GM18502 (cell line): ENCODE data around the gene HIP1R.
"Not testable (repeated sequence)": the region's sequence is repeated elsewhere in the genome, so short reads cannot be mapped to it uniquely, and the experiment has no call there.

Source experiments
- ATAC-seq: cut with Tn5 transposase; IDR thresholded peaks from one replicate; pipeline ENCODE4 v1.9.1; 2021; ENCODE audit warnings: mild to moderate bottlenecking; ENCODE audit not compliant: unreplicated experiment, poor library complexity

HIP1R gene, protein sequence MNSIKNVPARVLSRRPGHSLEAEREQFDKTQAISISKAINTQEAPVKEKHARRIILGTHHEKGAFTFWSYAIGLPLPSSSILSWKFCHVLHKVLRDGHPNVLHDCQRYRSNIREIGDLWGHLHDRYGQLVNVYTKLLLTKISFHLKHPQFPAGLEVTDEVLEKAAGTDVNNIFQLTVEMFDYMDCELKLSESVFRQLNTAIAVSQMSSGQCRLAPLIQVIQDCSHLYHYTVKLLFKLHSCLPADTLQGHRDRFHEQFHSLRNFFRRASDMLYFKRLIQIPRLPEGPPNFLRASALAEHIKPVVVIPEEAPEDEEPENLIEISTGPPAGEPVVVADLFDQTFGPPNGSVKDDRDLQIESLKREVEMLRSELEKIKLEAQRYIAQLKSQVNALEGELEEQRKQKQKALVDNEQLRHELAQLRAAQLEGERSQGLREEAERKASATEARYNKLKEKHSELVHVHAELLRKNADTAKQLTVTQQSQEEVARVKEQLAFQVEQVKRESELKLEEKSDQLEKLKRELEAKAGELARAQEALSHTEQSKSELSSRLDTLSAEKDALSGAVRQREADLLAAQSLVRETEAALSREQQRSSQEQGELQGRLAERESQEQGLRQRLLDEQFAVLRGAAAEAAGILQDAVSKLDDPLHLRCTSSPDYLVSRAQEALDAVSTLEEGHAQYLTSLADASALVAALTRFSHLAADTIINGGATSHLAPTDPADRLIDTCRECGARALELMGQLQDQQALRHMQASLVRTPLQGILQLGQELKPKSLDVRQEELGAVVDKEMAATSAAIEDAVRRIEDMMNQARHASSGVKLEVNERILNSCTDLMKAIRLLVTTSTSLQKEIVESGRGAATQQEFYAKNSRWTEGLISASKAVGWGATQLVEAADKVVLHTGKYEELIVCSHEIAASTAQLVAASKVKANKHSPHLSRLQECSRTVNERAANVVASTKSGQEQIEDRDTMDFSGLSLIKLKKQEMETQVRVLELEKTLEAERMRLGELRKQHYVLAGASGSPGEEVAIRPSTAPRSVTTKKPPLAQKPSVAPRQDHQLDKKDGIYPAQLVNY

DNA sequence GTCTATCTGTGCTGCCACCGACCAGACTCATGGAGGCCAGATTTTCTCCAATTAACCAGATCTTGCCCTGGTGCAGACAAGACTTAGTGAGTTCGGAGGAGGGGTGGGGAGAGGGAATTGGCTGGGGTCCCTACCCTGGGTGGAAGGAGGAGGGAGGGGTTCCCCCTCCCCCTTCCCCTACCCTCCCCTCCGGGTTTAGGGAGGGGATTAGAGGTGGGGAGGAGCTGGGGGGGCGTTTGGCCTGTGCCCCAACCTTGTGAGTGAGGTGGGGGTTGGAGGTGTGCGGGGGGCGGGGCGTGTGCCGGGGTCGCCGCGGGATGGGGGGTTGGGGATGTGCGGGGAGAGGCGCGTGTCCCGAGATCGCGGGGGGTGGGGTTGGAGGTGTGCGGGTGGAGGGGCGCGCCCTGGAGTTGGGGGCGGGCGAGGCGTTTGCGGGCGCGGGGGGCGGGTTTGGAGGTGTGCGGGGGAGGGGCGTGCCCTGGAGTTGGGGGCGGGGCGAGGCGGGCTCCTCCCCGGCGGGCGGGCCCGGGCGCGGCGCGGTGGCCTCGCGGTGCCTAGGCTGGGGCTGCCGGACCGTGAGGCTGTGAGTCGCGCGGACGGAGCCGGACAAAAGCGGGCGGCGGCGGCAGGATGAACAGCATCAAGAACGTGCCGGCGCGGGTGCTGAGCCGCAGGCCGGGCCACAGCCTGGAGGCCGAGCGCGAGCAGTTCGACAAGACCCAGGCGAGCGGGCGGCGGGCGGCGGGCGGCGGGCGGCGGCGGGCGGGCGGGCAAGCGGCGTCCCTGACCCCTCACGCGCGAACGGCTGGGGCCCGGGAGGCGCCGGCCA lies at the start of gene HIP1R:
TSS of gene HIP1R (plus strand) at position 537 of the 829 bp plus-strand sequence. CDS start at position 631, 94 bp downstream.
- ATAC-seq: peak; percentile 42

DNA sequence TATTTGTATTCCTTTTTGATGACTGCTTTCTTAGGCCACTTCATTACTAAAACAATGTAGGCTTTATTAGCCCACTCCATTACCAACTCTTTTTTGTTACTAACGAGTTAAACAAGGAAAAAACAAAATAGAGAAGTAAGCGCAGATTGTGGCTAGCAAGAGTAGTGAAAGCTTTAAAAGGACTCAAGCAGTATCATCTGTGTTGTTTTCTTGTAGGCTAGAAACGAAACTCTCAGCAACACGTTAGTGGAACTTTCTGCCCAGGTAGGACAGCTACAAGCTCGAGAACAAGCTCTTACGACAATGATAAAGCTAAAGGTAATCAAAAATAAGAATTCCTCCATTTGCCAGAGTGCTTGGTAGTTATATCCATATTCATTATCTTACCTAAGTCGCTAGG lies 49.8 kb upstream of the HIP1R start:
- ATAC-seq: no peak

DNA sequence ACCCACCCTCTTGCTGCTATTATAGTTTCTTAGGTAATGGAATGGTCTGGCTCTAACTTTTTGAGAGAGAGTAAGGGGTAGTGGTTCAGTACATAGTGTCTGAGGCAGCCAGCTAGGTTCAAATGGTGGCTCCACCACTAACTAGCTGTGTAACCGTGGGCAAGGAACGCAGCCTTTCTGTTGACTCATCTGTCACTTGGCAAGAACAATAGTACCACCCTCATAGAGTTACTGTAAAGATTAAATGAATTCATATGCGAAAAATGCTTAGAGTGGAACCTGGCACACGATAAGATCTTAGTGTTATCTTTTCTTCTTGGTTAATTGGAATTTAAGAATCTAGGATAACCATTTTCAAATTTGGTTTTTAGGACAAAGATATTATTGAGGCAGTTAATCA lies 46.9 kb upstream of the HIP1R start:
- no peak for ATAC-seq

DNA sequence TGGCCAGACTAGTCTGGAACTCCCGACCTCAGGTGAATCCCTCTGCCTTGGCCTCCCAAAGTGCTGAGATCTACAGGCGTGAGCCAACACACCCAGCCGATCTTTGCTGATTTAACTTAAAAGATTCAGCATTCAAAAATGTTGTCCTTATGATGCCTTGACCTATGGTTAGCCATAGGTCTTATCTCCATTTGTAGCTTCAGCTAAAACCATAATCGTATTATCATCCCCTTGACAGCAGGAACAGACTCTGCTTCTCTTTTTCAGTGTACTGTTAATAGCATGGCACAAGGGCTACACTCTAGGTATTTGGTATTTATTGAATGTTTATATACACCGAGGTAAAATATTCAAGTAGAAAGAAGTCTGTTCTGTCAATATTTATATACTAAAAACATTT lies 45.6 kb upstream of the HIP1R start:
- no peak for ATAC-seq

DNA sequence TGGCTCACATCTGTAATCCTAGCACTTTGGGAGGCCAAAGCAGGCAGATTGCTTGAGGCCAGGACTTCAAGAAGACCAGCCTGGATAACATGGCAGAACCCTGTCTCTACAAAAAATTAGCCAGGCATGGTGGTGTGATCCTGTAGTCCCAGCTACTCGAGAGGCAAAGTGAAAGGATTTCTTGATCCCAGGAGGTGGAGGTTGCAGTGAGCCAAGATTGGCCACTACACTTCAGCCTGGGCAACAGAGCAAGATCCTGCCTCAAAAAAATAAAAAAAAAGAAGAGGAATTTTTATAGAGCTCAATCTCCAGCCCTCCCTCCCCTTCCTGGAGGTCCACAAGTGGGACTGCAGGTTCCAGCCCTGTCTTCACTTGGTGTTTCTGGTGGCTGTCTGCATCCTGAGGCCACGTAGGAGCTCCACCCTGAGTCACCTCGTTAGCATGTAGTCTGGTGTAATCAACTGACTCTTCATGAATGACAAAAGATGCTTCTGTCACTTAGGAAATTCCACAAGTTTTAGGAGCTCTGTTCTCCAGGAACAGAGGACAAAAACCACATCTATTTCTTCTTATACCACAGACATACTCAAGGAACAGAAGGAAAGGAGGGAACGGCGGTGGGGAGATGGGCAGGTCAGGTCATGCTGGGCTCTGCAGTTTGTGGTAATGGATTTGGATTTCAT lies 44.7 kb upstream of the HIP1R start:
- no peak for ATAC-seq

DNA sequence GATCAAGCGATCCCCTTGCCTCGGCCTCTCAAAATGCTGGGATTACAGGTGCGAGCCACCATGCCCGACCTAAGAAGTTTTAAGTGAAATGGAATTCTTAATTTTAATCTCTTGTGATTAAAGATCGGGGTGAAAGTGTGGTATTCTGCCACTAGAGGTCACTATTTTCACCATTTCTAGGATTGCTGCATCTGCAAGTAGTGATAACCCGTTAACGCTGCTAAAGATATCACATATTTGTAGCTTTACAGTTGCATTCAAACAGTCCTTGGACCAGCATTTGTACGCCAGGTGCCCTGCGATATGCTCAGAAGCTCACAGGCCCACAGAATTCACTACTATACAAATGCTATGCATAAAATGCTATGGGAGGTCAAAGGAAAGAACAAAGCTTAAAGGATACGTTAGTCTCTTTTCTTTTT lies 41.6 kb upstream of the HIP1R start:
- no peak for ATAC-seq

DNA sequence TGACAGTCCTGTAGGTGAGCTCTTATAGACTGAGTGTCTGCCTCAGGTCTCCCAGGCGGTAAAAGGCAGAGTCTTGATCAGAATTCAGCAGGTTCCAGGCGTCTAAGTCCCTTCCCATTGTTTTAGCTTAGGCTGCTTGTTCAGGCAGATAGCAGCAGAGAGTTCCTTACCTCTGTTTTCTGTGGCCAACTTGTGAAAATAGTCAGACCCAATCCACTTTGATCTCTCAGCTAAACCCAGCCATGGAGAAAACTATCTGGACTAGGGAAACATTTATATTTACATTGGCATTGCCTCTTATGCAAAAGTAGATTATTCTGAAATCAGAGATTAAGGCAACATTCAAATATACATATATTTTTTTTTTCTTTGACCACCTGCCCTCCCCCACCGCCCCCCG lies 39.5 kb upstream of the HIP1R start:
- no peak for ATAC-seq

DNA sequence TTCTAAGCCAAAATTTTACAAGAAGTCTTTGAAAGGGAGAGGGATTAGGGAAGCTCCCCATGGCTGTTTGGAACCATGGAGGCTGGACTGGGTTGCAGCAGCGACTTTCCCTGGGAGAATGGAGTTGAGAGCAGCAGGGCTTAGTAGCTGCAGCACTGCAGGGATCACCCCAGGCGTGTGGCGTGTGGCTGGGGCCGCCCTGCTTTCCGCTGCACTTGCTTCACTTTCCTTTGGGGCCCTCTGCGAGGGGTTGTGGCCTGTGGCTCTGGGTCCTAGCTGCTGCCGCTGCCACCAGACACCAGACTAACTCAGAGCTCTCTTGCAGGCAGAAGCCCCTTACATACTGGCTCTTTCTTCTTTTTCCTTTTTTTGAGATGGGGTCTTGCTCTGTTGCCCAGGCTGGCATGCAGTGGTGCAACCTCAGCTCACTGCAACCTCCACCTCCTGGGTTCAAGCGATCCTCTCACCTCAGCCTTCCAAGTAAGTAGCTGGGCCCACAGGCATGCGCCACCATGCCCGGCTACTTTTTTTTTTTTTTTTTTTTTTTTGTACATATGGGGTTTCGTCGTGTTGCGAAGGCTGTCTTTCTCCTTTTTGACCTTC lies 35.5 kb upstream of the HIP1R start:
- no peak for ATAC-seq

DNA sequence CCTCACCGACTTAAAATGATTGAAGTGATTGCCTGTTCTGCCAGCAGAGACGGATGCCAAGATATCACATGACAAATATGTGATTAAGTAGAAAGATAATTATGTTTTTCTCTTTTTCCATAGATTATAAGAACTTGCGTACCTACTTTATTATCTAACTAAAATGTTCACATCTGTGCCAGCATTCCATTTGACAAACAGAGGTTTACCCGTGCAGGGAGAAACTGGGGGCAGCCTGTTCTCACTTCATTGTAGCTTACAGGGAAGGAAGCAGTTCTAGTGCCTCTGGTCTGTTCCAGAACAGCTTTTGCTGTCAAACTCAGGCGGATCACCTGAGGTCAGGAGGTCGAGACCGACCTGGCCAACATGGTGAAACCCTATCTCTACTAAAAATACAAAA lies 31.3 kb upstream of the HIP1R start:
- ATAC-seq: no peak

DNA sequence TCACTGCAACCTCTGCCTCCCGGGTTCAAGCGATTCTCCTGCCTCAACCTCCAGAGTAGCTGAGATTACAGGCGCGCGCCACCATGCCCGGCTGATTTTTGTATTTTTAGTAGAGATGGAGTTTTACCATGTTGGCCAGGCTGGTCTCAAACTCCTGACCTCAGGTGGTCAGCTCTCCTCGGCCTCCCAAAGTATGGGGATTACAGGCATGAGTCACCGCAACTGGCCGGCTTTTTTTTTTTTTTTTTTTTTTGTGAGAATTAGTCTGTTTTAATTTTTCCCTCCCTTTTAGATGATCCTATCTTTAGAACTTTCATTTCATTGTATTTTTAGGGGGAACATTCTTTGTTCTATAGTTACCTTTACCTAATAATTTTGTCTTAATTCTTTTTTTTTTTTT lies 30.3 kb upstream of the HIP1R start:
- not testable (repeated sequence) for ATAC-seq

DNA sequence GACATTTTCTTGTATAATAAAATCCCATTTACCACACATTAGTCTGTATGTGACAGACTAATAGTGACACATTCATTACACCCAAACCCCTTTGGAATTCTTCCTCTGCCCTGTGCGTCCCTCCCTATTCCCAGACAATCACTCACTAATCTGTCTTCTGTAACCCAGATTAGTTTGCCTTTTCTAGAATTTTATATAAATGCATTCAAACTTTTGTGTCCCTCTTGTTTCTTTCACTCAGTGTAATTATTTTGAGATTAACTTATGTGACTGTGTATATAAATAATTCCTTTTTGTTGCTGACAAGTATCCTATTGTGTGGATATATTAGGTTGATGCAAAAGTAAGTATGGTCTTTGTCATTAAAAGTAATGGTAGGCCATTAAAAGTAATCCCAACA lies 27.6 kb upstream of the HIP1R start:
- no peak for ATAC-seq

DNA sequence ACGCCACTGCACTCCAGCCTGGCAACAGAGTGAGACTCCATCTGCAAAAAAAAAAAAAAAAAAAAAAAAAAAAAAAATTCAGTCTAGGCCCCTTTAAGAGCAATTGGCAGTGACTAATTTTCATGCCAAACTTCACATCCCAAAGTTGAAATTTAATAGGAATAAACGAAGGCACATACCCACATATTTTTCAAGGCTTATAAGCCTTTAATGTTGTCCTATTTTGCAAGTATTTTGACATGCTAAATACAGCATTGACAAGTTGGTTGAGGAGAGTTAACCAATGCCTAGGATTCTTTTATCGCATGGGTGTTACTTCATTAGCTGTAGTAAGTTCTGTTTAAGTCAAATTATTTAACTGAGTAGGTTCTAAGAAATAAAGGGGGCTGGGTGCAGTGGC lies 23.5 kb upstream of the HIP1R start:
- no peak for ATAC-seq

DNA sequence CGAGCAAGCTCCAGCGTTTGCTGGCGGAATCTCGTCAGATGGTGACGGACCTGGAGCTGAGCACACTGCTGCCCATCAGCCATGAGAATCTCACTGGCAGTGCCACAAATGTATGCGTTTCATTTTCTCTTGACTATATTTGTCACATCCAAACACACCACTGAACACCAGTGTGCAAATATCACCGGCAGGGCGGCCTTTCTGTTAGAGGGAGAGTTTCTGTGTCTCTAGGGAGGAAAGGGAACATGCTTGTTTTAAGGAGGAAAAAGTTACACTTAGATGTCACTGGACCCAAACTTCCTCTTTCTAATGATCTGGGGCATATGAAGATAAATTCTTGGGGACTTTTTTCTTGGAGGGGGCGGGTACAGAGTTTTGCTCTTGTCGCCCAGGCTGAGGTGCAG lies 21.9 kb upstream of the HIP1R start:
- ATAC-seq: no peak

DNA sequence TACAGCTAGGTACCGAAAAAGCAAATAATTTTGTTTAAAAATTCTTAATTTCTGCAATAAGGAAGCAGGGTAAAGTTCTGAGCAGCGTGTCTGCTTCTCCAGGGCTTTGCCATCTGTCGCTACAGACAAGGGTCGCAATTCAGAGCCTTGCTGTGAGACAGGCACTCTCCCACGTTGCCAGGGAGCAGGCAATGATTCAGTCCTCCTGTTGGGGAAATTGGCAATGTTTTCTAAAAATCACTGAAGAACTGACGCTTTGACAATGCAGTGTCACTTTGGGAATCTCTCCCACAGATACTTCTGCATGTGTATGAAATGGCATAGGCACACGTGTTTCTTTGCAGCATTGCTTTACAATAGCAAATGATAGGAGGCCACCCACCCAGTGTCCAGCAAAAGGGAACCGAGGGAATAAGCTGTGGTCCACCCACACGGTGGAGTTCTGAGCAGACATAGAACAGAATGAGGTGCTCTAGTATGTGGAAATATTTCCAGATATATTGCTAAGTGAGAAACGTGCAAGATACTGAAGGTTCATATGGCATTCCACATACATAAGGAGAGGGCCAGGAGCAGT lies 16.0 kb upstream of the HIP1R start:
- no peak for ATAC-seq

DNA sequence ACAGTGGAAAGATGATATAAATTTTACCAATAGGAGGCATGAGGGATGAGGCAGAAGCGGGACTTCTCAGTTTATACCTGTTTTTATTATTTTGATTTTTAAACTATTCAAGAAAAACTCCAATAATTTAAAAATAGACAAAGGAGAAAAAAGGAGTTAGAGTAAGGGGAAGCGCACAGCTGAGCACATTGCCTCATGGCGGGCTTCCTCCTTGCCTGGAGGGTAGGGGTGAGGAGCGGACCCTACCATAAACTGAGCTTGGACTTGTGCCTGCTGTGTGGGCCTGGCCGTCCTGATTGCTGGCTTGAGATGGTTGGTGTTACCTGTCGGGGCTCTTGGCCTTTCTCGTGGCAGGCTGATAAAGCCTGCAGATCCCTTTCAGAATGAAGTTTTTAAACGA lies 15.1 kb upstream of the HIP1R start:
- no peak for ATAC-seq

DNA sequence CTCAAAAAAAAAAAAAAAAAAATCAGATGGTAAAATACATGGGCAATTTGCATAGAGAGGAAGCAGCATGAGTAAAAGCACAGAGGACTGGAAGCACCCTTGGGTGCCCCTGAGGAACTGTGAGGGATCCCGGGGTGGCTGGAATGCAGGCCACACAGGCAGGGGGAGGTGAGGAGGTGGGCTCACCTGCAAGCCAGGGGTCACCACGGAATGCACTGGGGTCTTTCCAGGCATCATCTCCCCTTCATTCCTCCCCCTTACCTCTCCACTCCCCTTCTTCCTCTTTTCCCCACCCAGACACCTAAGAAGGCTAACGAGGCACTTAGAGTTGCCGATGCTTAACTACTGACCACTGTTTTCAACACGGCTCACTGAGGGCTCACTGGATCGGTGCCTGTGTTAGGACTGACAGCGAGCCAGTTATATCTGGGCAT lies 14.4 kb upstream of the HIP1R start:
- ATAC-seq: peak; percentile 53

DNA sequence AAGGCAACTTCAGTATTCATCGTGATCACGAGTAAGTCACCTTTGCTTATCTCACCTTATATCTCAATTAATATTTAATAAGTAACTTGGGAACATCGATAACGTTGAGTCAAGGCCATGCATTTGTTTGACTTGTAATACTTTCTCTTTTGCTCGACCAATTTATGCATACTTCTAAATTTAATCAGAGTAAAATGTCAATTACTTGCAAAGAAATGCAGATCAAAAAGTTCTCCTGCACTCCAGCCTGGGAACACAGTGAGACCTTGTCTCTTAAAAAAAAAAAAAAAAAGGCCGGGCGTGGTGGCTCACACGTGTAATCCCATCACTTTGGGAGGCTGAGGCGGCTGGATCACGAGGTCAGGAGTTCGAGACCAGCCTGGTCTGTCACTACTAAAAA lies 11.8 kb upstream of the HIP1R start:
- ATAC-seq: no peak

DNA sequence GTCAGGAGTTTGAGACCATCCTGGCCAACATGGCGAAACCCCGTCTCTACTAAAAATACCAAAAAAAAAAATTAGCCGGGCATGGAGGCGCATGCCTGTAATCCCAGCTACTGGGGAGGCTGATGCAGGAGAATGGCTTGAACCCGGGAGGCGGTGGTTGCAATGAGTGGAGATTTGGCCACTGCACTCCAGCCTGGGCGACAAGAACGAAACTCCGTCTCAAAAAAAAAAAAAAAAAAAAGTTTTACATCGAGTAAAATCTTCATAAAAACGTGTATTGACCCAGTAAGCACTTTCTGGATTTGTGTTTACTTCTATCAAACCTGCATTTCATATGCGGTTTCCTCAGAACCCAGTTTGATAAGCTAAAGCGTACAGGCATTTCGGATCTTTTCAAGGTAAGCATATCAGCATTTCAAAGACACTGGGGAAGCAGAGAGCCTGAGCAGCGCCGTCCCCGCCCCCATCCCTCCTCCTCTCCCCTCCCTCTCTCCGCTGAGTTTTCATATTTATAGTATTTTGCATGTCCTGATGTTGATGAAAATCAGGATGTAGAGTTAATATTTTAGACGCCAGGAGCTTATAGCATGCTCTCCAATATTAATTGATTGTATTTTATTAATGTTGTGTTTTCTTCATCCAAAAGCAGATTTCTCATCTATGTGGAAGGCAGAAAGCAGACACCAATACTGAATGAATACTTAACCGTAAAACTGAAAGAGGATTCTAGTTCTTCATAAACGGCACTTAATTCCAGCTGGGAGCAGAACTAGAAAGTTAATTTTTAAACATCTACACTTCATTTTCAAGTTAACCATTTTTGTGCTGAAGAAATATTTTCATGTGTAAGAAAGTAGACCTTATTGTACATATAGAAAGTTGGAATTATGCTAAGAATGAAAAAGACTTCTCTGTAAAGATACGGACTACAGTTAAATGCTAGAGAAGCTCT lies 9.2 kb upstream of the HIP1R start:
- ATAC-seq: no peak
